Kidney (tissue), 14 donors: ENCODE results near the gene ATP7A. TPM values are rescaled to one million over a fixed set of nuclear protein-coding genes. Genes with fewer than 3 reads are reported as not detected.
"Not testable (repeated sequence)": the region's sequence is repeated elsewhere in the genome, so short reads cannot be mapped to it uniquely, and the experiment has no call there.

ENCODE experiments used
- DNase-seq, 5 donors: peaks; one replicate each; pipeline ENCODE4 v3.0.0-alpha.2; 2013 to 2020
- FAIRE-seq: peaks from 2 replicates; lab custom pipeline; 2012; peaks lifted over from hg19 to GRCh38; lab: Jason Lieb, UNC
- H3K27ac ChIP-seq, 2 donors: one replicate each; pipeline ENCODE4 v1.7.0; 2013; ENCODE audit warnings: low read depth in 2 of 2, low read length in 2 of 2, inconsistent platforms in 1 of 2
- H3K27me3 ChIP-seq: one replicate; pipeline ENCODE4 v1.7.1; 2013; ENCODE audit warnings: low read length, inconsistent platforms; ENCODE audit not compliant: control insufficient read depth, insufficient read depth
- H3K36me3 ChIP-seq, 3 donors: one replicate each; pipeline versions ENCODE4 v1.7.0 to v1.7.1; 2013; ENCODE audit warnings: low read length in 3 of 3, control low read depth in 1 of 3, inconsistent platforms in 1 of 3; ENCODE audit not compliant: insufficient read depth in 3 of 3, control insufficient read depth in 2 of 3
- H3K4me1 ChIP-seq, 3 donors: one replicate each; pipeline versions ENCODE4 v1.7.0 to v1.7.1; 2013; ENCODE audit warnings: low read length in 3 of 3, inconsistent platforms in 1 of 3, low read depth in 1 of 3; ENCODE audit not compliant: control insufficient read depth in 2 of 3, insufficient read depth in 2 of 3
- H3K4me3 ChIP-seq, 3 donors: one replicate each; pipeline versions ENCODE4 v1.7.0 to v1.8.1; 2013; ENCODE audit warnings: low read length in 3 of 3, control low read depth in 1 of 3, inconsistent platforms in 1 of 3
- H3K9ac ChIP-seq, 3 donors: one replicate each; pipeline versions ENCODE4 v1.7.0 to v1.7.1; 2013; ENCODE audit warnings: low read length in 3 of 3, control low read depth in 1 of 3, inconsistent platforms in 1 of 3
- H3K9me3 ChIP-seq, 3 donors: one replicate each; pipeline versions ENCODE4 v1.7.0 to v1.7.1; 2013; ENCODE audit warnings: low read length in 3 of 3, control low read depth in 1 of 3, inconsistent platforms in 1 of 3; ENCODE audit not compliant: control insufficient read depth in 2 of 3, insufficient read depth in 1 of 3
- intact Hi-C: fragments of 100-400 bp; cut with DNase I; formaldehyde crosslinking; loops from one replicate; pipeline ENCODE4 v1.11.1; 2022
- polyA plus RNA-seq: library from polyadenylated mRNA; stranded (reverse); fragments of 350-450 nt; fragmentation: Illumina TruSeq; extraction: RNeasy Lipid Tissue Mini Kit (QIAGEN cat#74804); gene quantifications from one replicate; pipeline ENCODE4 v1.2.3, GENCODE V29; 2014; ENCODE audit warnings: low read depth, low replicate concordance; ENCODE audit not compliant: insufficient read depth
- total RNA-seq: library from RNA; stranded (reverse); fragmentation: NEBNext Ultra II Directional; extraction: Animal tissue kit (Norgen Biotek cat#: 25700); gene quantifications from one replicate; pipeline ENCODE4 v1.2.1, GENCODE V29; 2021
- TF ChIP-seq, protein P1 (sequence below): IDR thresholded peaks from 3 replicates; pipeline ENCODE4 v1.5.1; 2012; ENCODE audit warnings: mild to moderate bottlenecking, moderate library complexity, borderline replicate concordance; ENCODE audit not compliant: insufficient read depth; ENCODE audit errors: extremely low read depth
- donor health status: control.
- donor health status: control.
- donor health status: control.
- donor health status: control.
- donor health status: control.
- donor health status: DM: yes; HTN: yes; CAD: no.
- donor health status: Normal renal cell carcinoma (clear cell type).

The ATP7A gene
- total and polyA plus RNA-seq, 2 donors from 2014 or later = 1.9 to 11.9 TPM

GRCh38 chrX:78075787-78076389 is 165.4 kb downstream of the ATP7A start:
- intact Hi-C loops = no loop called here
- Histone ChIP-seq H3K9ac (no peak overlapping the region), H3K36me3 (no peaks in the 10 kb centered on the region), H3K4me3 (no peak overlapping the region), H3K4me1 (no peaks in the 10 kb centered on the region), H3K27me3 (no peaks in the 10 kb centered on the region), H3K9me3 (no peaks in the 10 kb centered on the region), H3K27ac (no peak overlapping the region)
- no peak for FAIRE-seq
- TF ChIP-seq, protein P1, sequence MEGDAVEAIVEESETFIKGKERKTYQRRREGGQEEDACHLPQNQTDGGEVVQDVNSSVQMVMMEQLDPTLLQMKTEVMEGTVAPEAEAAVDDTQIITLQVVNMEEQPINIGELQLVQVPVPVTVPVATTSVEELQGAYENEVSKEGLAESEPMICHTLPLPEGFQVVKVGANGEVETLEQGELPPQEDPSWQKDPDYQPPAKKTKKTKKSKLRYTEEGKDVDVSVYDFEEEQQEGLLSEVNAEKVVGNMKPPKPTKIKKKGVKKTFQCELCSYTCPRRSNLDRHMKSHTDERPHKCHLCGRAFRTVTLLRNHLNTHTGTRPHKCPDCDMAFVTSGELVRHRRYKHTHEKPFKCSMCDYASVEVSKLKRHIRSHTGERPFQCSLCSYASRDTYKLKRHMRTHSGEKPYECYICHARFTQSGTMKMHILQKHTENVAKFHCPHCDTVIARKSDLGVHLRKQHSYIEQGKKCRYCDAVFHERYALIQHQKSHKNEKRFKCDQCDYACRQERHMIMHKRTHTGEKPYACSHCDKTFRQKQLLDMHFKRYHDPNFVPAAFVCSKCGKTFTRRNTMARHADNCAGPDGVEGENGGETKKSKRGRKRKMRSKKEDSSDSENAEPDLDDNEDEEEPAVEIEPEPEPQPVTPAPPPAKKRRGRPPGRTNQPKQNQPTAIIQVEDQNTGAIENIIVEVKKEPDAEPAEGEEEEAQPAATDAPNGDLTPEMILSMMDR = no peak
- DNase-seq = no peak

DNA sequence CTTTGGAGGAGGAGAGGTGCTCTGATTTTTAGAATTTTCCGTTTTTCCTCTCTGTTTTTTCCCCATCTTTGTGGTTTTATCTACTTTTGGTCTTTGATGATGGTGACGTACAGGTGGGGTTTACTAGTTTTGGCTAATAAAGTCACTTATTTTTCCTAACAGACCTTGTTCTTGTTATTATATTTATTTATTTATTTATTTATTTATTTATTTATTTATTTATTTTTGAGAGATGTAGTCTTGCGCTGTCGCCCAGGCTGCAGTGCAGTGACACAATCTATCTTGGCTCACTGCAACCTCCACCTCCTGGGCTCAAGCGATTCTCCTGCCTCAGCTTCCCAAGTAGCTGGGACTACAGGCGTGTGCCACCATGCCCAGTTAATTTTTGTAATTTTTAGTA is 170.9 kb downstream of the ATP7A start:
- FAIRE-seq, intact Hi-C loops, DNase-seq: not testable (repeated sequence)

DNA sequence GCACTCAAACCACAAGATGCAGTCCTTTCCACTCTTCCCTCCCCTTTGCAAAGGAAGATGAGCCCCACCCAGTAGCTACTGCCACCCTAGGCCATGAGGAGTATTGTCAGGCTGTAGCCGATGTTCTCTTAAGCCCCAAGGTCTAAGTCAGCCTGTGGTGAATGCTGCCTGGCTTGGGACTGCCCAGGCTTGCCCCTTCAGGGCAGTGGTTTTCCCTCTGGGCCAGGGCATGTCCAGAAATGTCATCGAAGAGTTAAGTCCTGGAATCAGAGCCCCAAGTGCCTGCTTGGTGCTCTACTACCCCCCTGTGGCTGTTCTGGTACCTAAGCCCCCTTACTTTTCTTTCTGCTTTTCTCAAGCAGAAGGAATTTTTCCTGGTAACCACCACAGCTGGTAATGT is 181.8 kb downstream of the ATP7A start:
- Histone ChIP-seq H3K9me3 (no peaks in the 10 kb centered on the region), H3K4me3 (no peak overlapping the region), H3K36me3 (no peaks in the 10 kb centered on the region), H3K27me3 (no peaks in the 10 kb centered on the region), H3K27ac (no peak overlapping the region), H3K4me1 (no peaks in the 10 kb centered on the region), H3K9ac (no peak overlapping the region)
- intact Hi-C loops = no loop called here
- TF ChIP-seq, protein P1 = no peak
- DNase-seq (peak in 4 of 5 donors; percentile 27 to 49 (median 30)), FAIRE-seq (no peak)

More for the DNA sequence above, 170.9 kb downstream of the ATP7A start:
- H3K4me1 ChIP-seq, H3K36me3 ChIP-seq, H3K27ac ChIP-seq, H3K9ac ChIP-seq, H3K9me3 ChIP-seq, H3K27me3 ChIP-seq, H3K4me3 ChIP-seq: not testable (repeated sequence)

DNA sequence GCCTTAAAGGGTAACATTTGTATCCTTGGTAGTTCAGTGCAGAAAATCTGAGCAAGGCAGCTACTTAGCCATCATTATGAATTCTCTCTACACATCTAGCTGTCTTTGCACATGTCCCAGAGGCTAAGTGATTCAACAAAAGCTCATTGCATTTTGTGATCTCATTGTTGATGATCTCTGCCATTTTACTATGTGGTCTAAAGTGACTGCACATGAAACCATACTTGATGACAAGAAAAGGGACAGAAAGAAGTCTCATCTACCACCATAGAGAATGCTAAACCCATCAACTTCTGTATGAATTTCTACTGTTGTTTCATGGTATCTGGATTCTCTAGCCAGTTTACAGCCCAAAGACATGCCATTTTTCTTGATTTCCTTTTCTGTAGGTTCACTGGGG is 187.6 kb downstream of the ATP7A start:
- H3K27ac ChIP-seq = no peak overlapping the region
- H3K27me3 ChIP-seq = no peaks in the 10 kb centered on the region
- H3K9me3 ChIP-seq = no peaks in the 10 kb centered on the region
- intact Hi-C loops = no loop called here
- FAIRE-seq = no peak
- no peak overlapping the region for H3K9ac ChIP-seq
- no peaks in the 10 kb centered on the region for H3K4me1 ChIP-seq
- H3K36me3 ChIP-seq = no peaks in the 10 kb centered on the region
- H3K4me3 ChIP-seq = no peak overlapping the region
- no peak for DNase-seq
- TF ChIP-seq, protein P1 = no peak

Other genes with a start within 250 kb of the ATP7A start
- 93.5 TPM for gene ATRX, start 124.5 kb upstream of the ATP7A start, total RNA-seq
- gene ATRX, start 124.5 kb upstream of the ATP7A start, polyA plus RNA-seq = 6.0 TPM
- gene MAGT1, start 15.3 kb upstream of the ATP7A start, total RNA-seq = 86.8 TPM
- 36.5 TPM for gene MAGT1, start 15.3 kb upstream of the ATP7A start, polyA plus RNA-seq
- 233 TPM for gene COX7B, start 11.2 kb upstream of the ATP7A start, total RNA-seq
- 1,977 TPM for gene COX7B, start 11.2 kb upstream of the ATP7A start, polyA plus RNA-seq
- gene PGAM4, start 58.9 kb downstream of the ATP7A start, total RNA-seq = not detected
- not detected for gene PGAM4, start 58.9 kb downstream of the ATP7A start, polyA plus RNA-seq
- 356 TPM for gene PGK1, start 193.6 kb downstream of the ATP7A start, total RNA-seq
- 471 TPM for gene PGK1, start 193.6 kb downstream of the ATP7A start, polyA plus RNA-seq
- gene TAF9B, start 229.0 kb downstream of the ATP7A start, total RNA-seq = 23.3 TPM
- 14.0 TPM for gene TAF9B, start 229.0 kb downstream of the ATP7A start, polyA plus RNA-seq